OCI-LY1 (cell line): ENCODE results near the gene PDCD4.

Source experiments
- H2AFZ ChIP-seq: fragments of 200-600 bp; sonication (generic), shearing (Covaris generic); 2 replicates; pipeline ENCODE4 v1.6.0; 2014; ENCODE audit warnings: antibody characterized with exemption, mild to moderate bottlenecking, low read length
- H3F3A ChIP-seq: fragments of 200-600 bp; sonication (generic), shearing (Covaris generic); 2 replicates; pipeline ENCODE4 v1.6.0; 2014; ENCODE audit warnings: mild to moderate bottlenecking, antibody characterized with exemption, low read length, moderate library complexity; ENCODE audit not compliant: insufficient read depth
- H3K27ac ChIP-seq: fragments of 200-600 bp; sonication (generic); 2 replicates; pipeline ENCODE4 v1.5.1; 2014; ENCODE audit warnings: low read length, mixed run types, mild to moderate bottlenecking, low read depth; ENCODE audit not compliant: poor library complexity, severe bottlenecking
- H3K27me3 ChIP-seq: fragments of 200-600 bp; sonication (generic); 2 replicates; pipeline ENCODE4 v1.6.0; 2014; ENCODE audit warnings: antibody characterized with exemption, mild to moderate bottlenecking, low read length, moderate library complexity; ENCODE audit not compliant: insufficient read depth
- H3K36me3 ChIP-seq: fragments of 200-600 bp; sonication (generic); 2 replicates; pipeline ENCODE4 v1.6.1; 2014; ENCODE audit warnings: mild to moderate bottlenecking, antibody characterized with exemption, low read length, moderate library complexity, mixed read lengths; ENCODE audit not compliant: insufficient read depth
- H3K4me1 ChIP-seq: fragments of 200-600 bp; sonication (generic); 2 replicates; pipeline ENCODE4 v1.5.1; 2014; ENCODE audit warnings: mild to moderate bottlenecking, low read length, moderate library complexity; ENCODE audit not compliant: insufficient read depth, severe bottlenecking
- H3K4me2 ChIP-seq: fragments of 200-600 bp; sonication (generic), shearing (Covaris generic); 2 replicates; pipeline ENCODE4 v1.6.1; 2014; ENCODE audit warnings: low read length
- H3K4me3 ChIP-seq: fragments of 200-600 bp; sonication (generic); 2 replicates; pipeline ENCODE4 v1.5.1; 2014; ENCODE audit warnings: low read length, low read depth, mild to moderate bottlenecking, mixed read lengths; ENCODE audit not compliant: poor library complexity, severe bottlenecking
- H3K79me2 ChIP-seq: fragments of 200-600 bp; shearing (Covaris generic); 2 replicates; pipeline ENCODE4 v1.6.1; 2016; ENCODE audit warnings: mixed run types, low read length, mixed read lengths; ENCODE audit not compliant: insufficient read depth
- H3K9ac ChIP-seq: fragments of 200-600 bp; sonication (generic), shearing (Covaris generic); 2 replicates; pipeline ENCODE4 v1.6.1; 2014; ENCODE audit warnings: mild to moderate bottlenecking, low read length, mixed read lengths
- H3K9me2 ChIP-seq: fragments of 200-600 bp; sonication (generic), shearing (Covaris generic); 2 replicates; pipeline ENCODE4 v1.6.1; 2014; ENCODE audit warnings: low read depth, mild to moderate bottlenecking, low read length, mixed read lengths
- H3K9me3 ChIP-seq: fragments of 200-600 bp; shearing (Covaris generic); 2 replicates; pipeline ENCODE4 v1.6.1; 2014; ENCODE audit warnings: low read length, mixed read lengths
- H4K20me1 ChIP-seq: fragments of 200-600 bp; sonication (generic), shearing (Covaris generic); 2 replicates; pipeline ENCODE4 v1.6.0; 2016; ENCODE audit warnings: mild to moderate bottlenecking, low read length; ENCODE audit not compliant: insufficient read depth
- CTCF ChIP-seq: fragments of 200-600 bp; sonication (generic), shearing (Covaris generic); IDR thresholded peaks from 2 replicates; pipeline ENCODE4 v1.5.1; 2017; ENCODE audit warnings: mild to moderate bottlenecking, antibody characterized with exemption, low read length, moderate library complexity, mixed read lengths
- EZH2 ChIP-seq: fragments of 200-600 bp; sonication (generic), shearing (Covaris generic); IDR thresholded peaks from 2 replicates; pipeline ENCODE4 v1.8.0; 2017; ENCODE audit warnings: borderline replicate concordance, mixed run types, mild to moderate bottlenecking, antibody characterized with exemption, low read length, moderate library complexity, mixed read lengths

PDCD4 gene

DNA sequence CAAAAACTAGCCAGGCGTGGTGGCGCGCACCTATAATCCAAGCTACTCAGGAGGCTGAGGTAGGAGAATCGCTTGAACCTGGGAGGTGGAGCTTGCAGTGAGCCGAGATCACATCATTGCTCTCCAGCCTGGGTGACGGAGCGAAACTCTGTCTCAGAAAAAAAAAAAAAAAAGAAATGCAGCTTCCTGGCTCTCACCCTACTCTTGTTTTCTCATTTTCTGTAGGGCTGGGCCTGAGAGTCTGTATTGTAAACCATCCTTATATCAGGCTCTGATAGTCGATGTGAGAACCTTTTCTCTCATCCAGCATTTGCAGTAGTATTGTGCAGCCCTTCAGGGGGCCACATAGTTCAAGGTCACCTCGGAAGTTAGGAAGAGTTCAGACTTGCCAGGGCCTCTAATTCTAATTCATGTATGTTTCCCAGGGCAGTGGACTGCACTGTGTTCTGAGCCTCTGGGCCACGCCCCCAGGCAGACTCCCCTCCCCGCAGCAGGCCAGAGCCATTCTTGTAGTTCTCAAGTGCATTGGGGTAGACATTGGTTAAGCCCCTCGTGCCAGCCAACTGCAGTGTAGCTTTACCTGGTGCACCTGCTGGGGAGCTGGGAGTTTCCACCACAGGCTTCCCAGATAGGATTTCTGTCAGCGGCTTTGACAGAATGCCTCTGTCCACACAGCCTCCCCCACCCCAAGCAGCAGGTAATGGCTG is 38.3 kb upstream of the PDCD4 start:
- no peaks in the 10 kb centered on the region for H3K27me3 ChIP-seq
- no peak overlapping the region for H3K4me2 ChIP-seq
- no peaks in the 10 kb centered on the region for H3F3A ChIP-seq
- no peaks in the 10 kb centered on the region for H4K20me1 ChIP-seq
- H3K27ac ChIP-seq, result peak overlapping the region; percentile 79
- H3K36me3 ChIP-seq, result no peaks in the 10 kb centered on the region
- peaks cover 66% of the 10 kb centered on the region for H3K4me1 ChIP-seq
- no peaks in the 10 kb centered on the region for H3K9me3 ChIP-seq
- no peaks in the 10 kb centered on the region for H3K9me2 ChIP-seq
- TF ChIP-seq CTCF, result no peak
- TF ChIP-seq EZH2, result no peak
- no peaks in the 10 kb centered on the region for H3K79me2 ChIP-seq
- no peak overlapping the region for H2AFZ ChIP-seq
- no peak overlapping the region for H3K4me3 ChIP-seq
- H3K9ac ChIP-seq, result peak overlapping the region; percentile 33; the same call in 1 of the 2 replicates

- no peak for TF ChIP-seq CTCF
- no peak for TF ChIP-seq EZH2
- no peaks in the 10 kb centered on the region for H3K79me2 ChIP-seq
- no peaks in the 10 kb centered on the region for H3K27me3 ChIP-seq
- H3F3A ChIP-seq, result no peaks in the 10 kb centered on the region
- H2AFZ ChIP-seq, result 0 out of 2 replicates have a peak overlapping the region, but pooled peaks have one; percentile 69
- peak overlapping the region; percentile 3; the same call in 1 of the 2 replicates for H3K4me2 ChIP-seq
- H3K36me3 ChIP-seq, result no peaks in the 10 kb centered on the region
- no peak overlapping the region for H3K4me3 ChIP-seq
- peak overlapping the region; percentile 33; the same call in 1 of the 2 replicates for H3K9ac ChIP-seq
- no peaks in the 10 kb centered on the region for H3K9me2 ChIP-seq
- H4K20me1 ChIP-seq, result no peaks in the 10 kb centered on the region
- H3K27ac ChIP-seq, result peak overlapping the region; percentile 79
- no peaks in the 10 kb centered on the region for H3K9me3 ChIP-seq
- peaks cover 66% of the 10 kb centered on the region for H3K4me1 ChIP-seq
These were observed 37.6 kb upstream of the PDCD4 start for GRCh38 chr10:110833941-110834628.

GRCh38 chr10:110834629-110835301 is 37.0 kb upstream of the PDCD4 start:
- TF ChIP-seq CTCF (no peak; the same call in 1 of the 2 replicates), EZH2 (no peak)
- H3K4me2 ChIP-seq, result peak overlapping the region; percentile 3; the same call in 1 of the 2 replicates
- H3K9me2 ChIP-seq, result no peaks in the 10 kb centered on the region
- H3K27me3 ChIP-seq, result no peaks in the 10 kb centered on the region
- H3F3A ChIP-seq, result no peaks in the 10 kb centered on the region
- peaks cover 68% of the 10 kb centered on the region for H3K4me1 ChIP-seq
- H3K9ac ChIP-seq, result peak overlapping the region; percentile 33; the same call in 1 of the 2 replicates
- no peaks in the 10 kb centered on the region for H3K36me3 ChIP-seq
- H3K4me3 ChIP-seq, result no peak overlapping the region
- no peaks in the 10 kb centered on the region for H3K79me2 ChIP-seq
- peak overlapping the region; percentile 79 for H3K27ac ChIP-seq
- no peaks in the 10 kb centered on the region for H3K9me3 ChIP-seq
- H4K20me1 ChIP-seq, result no peaks in the 10 kb centered on the region
- 0 out of 2 replicates have a peak overlapping the region, but pooled peaks have one; percentile 69 for H2AFZ ChIP-seq
